ENCODE measurements around the gene PRICKLE2. TPM values are rescaled to one million over a fixed set of nuclear protein-coding genes. Genes with fewer than 3 reads are reported as not detected.

The PRICKLE2 gene
- total RNA-seq, 1 experiment from 2014 or later, result 4.2 TPM

GRCh38 chr3:64185436-64185835 lies 39.8 kb downstream of the PRICKLE2 start:
- intact Hi-C loops (cut with micrococcal nuclease; ENCODE audit: unreplicated experiment), result loop anchor here (10.0 kb wide), 1 partner anchor 299 kb away; no protein-coding TSS in a partner anchor
- no peak for DNase-seq
- peaks cover 11% of the 10 kb centered on the region for H3K4me1 Mint-ChIP-seq (ENCODE audit: low read depth, unreplicated experiment)
- ChIA-PET CTCF (no interaction called here), POLR2A (no interaction called here)
- no peak overlapping the region for H3K27ac Mint-ChIP-seq (ENCODE audit: unreplicated experiment)
- Histone ChIP-seq H3K36me3 (ENCODE audit: control insufficient read depth, insufficient read depth, low read length) (no peaks in the 10 kb centered on the region), H3K27me3 (replicated peaks; ENCODE audit: control insufficient read depth, insufficient read depth, low read length) (no peaks in the 10 kb centered on the region), H3K4me3 (ENCODE audit: low read depth, low read length) (no peak overlapping the region), H3K9me3 (no peaks in the 10 kb centered on the region), H3K4me1 (peaks cover 35% of the 10 kb centered on the region)
- BruUV-seq (replicated peaks), result no TSS peak
- TF ChIP-seq, protein P1, sequence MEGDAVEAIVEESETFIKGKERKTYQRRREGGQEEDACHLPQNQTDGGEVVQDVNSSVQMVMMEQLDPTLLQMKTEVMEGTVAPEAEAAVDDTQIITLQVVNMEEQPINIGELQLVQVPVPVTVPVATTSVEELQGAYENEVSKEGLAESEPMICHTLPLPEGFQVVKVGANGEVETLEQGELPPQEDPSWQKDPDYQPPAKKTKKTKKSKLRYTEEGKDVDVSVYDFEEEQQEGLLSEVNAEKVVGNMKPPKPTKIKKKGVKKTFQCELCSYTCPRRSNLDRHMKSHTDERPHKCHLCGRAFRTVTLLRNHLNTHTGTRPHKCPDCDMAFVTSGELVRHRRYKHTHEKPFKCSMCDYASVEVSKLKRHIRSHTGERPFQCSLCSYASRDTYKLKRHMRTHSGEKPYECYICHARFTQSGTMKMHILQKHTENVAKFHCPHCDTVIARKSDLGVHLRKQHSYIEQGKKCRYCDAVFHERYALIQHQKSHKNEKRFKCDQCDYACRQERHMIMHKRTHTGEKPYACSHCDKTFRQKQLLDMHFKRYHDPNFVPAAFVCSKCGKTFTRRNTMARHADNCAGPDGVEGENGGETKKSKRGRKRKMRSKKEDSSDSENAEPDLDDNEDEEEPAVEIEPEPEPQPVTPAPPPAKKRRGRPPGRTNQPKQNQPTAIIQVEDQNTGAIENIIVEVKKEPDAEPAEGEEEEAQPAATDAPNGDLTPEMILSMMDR (IDR thresholded peaks at IDR 0.05; ENCODE audit: insufficient read depth in 1 of 2, low read depth in 1 of 2, low read length in 1 of 2, severe bottlenecking in 1 of 2, unreplicated experiment in 1 of 2), result no peak
- H3K36me3 Mint-ChIP-seq (ENCODE audit: insufficient read depth, unreplicated experiment), result peaks cover 6% of the 10 kb centered on the region
- H3K27me3 Mint-ChIP-seq (ENCODE audit: insufficient read depth, unreplicated experiment), result no peaks in the 10 kb centered on the region
- no peak overlapping the region for H3K4me3 Mint-ChIP-seq (ENCODE audit: unreplicated experiment)
- H3K9me3 Mint-ChIP-seq (ENCODE audit: unreplicated experiment), result no peaks in the 10 kb centered on the region

DNA sequence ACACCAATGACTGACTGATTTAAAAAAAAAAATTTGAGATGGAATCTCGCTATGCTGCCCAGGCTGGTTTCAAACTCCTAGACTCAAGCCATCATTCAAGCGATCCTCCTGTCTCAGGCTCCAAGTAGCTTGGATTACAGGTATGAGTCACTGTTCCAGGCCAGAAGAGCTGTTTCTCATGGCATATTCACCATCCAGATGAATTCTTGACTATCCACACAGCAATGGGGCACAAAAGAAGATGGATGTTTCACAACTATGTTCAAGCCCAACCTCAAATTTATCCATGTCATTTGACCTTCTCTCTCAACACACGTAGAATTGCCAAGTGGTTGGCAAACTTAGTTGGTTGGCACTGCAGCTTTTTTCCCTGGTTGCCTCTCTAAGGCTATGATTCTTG lies 40.6 kb downstream of the PRICKLE2 start:
- Mint-ChIP-seq H3K4me3 (ENCODE audit: unreplicated experiment) (no peak overlapping the region), H3K27ac (ENCODE audit: unreplicated experiment) (no peak overlapping the region), H3K27me3 (ENCODE audit: insufficient read depth, unreplicated experiment) (no peaks in the 10 kb centered on the region), H3K36me3 (ENCODE audit: insufficient read depth, unreplicated experiment) (peaks cover 6% of the 10 kb centered on the region), H3K4me1 (ENCODE audit: low read depth, unreplicated experiment) (peaks cover 11% of the 10 kb centered on the region), H3K9me3 (ENCODE audit: unreplicated experiment) (no peaks in the 10 kb centered on the region)
- BruUV-seq (replicated peaks), result no TSS peak
- POLR2A ChIA-PET, result no interaction called here
- CTCF ChIA-PET, result no interaction called here
- Histone ChIP-seq H3K9me3 (no peaks in the 10 kb centered on the region), H3K4me3 (ENCODE audit: low read depth, low read length) (no peak overlapping the region), H3K4me1 (peaks cover 34% of the 10 kb centered on the region), H3K36me3 (ENCODE audit: control insufficient read depth, insufficient read depth, low read length) (no peaks in the 10 kb centered on the region), H3K27me3 (replicated peaks; ENCODE audit: control insufficient read depth, insufficient read depth, low read length) (no peaks in the 10 kb centered on the region)
- TF ChIP-seq, protein P1 (IDR thresholded peaks at IDR 0.05; ENCODE audit: insufficient read depth in 1 of 2, low read depth in 1 of 2, low read length in 1 of 2, severe bottlenecking in 1 of 2, unreplicated experiment in 1 of 2), result no peak
- DNase-seq, result no peak
- intact Hi-C loops (cut with micrococcal nuclease; ENCODE audit: unreplicated experiment), result loop anchor here (10.0 kb wide), 1 partner anchor 300 kb away; no protein-coding TSS in a partner anchor

DNA sequence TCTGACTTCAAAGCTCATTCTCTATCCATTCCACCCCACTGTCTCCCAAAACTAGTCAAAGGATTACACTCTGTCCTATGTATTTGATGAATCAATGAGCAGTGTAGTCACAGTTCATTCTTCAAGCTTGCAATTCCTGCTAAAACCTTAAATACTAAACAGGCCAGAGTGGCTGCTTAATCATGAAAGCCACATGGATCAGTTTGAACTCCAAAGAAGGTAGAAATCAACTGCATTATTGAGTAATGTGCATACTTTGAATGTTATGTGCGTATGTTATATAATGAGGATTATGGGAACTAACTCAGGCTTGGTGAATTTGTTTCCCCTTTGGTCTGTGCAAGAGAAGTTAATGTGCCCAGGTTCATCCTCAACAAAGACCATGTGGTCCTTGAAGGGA lies 45.4 kb downstream of the PRICKLE2 start:
- peaks cover 16% of the 10 kb centered on the region for H3K9me3 Mint-ChIP-seq (ENCODE audit: unreplicated experiment)
- TF ChIP-seq, protein P1 (IDR thresholded peaks at IDR 0.05; ENCODE audit: insufficient read depth in 1 of 2, low read depth in 1 of 2, low read length in 1 of 2, severe bottlenecking in 1 of 2, unreplicated experiment in 1 of 2), result no peak
- intact Hi-C loops (cut with micrococcal nuclease; ENCODE audit: unreplicated experiment), result loop anchor here (10.0 kb wide), 1 partner anchor 305 kb away; no protein-coding TSS in a partner anchor
- no peaks in the 10 kb centered on the region for H3K9me3 ChIP-seq
- H3K4me3 Mint-ChIP-seq (ENCODE audit: unreplicated experiment), result no peak overlapping the region
- no peak overlapping the region for H3K27ac Mint-ChIP-seq (ENCODE audit: unreplicated experiment)
- no peaks in the 10 kb centered on the region for H3K36me3 Mint-ChIP-seq (ENCODE audit: insufficient read depth, unreplicated experiment)
- CTCF ChIA-PET, result no interaction called here
- H3K27me3 Mint-ChIP-seq (ENCODE audit: insufficient read depth, unreplicated experiment), result no peaks in the 10 kb centered on the region
- no TSS peak for BruUV-seq (replicated peaks)
- peaks cover 9% of the 10 kb centered on the region for H3K4me1 ChIP-seq
- H3K4me1 Mint-ChIP-seq (ENCODE audit: low read depth, unreplicated experiment), result no peaks in the 10 kb centered on the region
- DNase-seq, result no peak
- H3K27me3 ChIP-seq (replicated peaks; ENCODE audit: control insufficient read depth, insufficient read depth, low read length), result no peaks in the 10 kb centered on the region
- H3K36me3 ChIP-seq (ENCODE audit: control insufficient read depth, insufficient read depth, low read length), result no peaks in the 10 kb centered on the region
- POLR2A ChIA-PET, result no interaction called here
- H3K4me3 ChIP-seq (ENCODE audit: low read depth, low read length), result no peak overlapping the region
